GM19468 (cell line): ENCODE measurements around the gene GMNC.

Source experiments
- ATAC-seq: cut with Tn5 transposase; IDR thresholded peaks from one replicate; pipeline ENCODE4 v1.9.1; 2021; ENCODE audit warnings: mild to moderate bottlenecking, moderate library complexity, moderate number of reproducible peaks; ENCODE audit not compliant: unreplicated experiment; ENCODE audit errors: extremely low read depth

Gene GMNC

GRCh38 chr3:190853464-190853863 is 9.0 kb downstream of the GMNC start:
- no peak for ATAC-seq

GRCh38 chr3:190849607-190850006 is 12.9 kb downstream of the GMNC start:
- no peak for ATAC-seq

GRCh38 chr3:190848870-190849269 is 13.6 kb downstream of the GMNC start:
- ATAC-seq: no peak

GRCh38 chr3:190847436-190847835 is 15.1 kb downstream of the GMNC start:
- ATAC-seq: no peak

- ATAC-seq: no peak
Observed at GRCh38 chr3:190840146-190840545, 22.3 kb downstream of the GMNC start.

- ATAC-seq: no peak
Observed at GRCh38 chr3:190831225-190831624, 31.3 kb downstream of the GMNC start.

GRCh38 chr3:190830031-190830430 is 32.5 kb downstream of the GMNC start:
- no peak for ATAC-seq

- ATAC-seq: no peak
Observed at GRCh38 chr3:190826018-190826417, 36.5 kb downstream of the GMNC start.

- no peak for ATAC-seq
Observed at GRCh38 chr3:190825386-190826016, 37.0 kb downstream of the GMNC start.

GRCh38 chr3:190811775-190812480 is 50.6 kb downstream of the GMNC start:
- ATAC-seq: peak; percentile 71

GRCh38 chr3:190810957-190811356 is 51.5 kb downstream of the GMNC start:
- no peak for ATAC-seq

GRCh38 chr3:190809351-190809750 is 53.1 kb downstream of the GMNC start:
- no peak for ATAC-seq

GRCh38 chr3:190807719-190808375 is 54.6 kb downstream of the GMNC start:
- no peak for ATAC-seq
